ENCODE data around the gene RAB34.

The RAB34 gene

GRCh38 chr17:28710861-28711722, 6.6 kb downstream of the RAB34 start:
- peak; percentile 88 for DNase-seq (ENCODE audit: low read depth in 2 of 2)

GRCh38 chr17:28707339-28707720, 10.3 kb downstream of the RAB34 start:
- DNase-seq (ENCODE audit: low read depth in 2 of 2), result no peak

- DNase-seq (ENCODE audit: low read depth in 2 of 2), result no peak
These were observed 11.0 kb downstream of the RAB34 start for GRCh38 chr17:28706471-28707338.

GRCh38 chr17:28705728-28706334, 11.8 kb downstream of the RAB34 start:
- DNase-seq (ENCODE audit: low read depth in 2 of 2), result no peak

- no peak for DNase-seq (ENCODE audit: low read depth in 2 of 2)
These were observed 12.5 kb downstream of the RAB34 start for GRCh38 chr17:28705074-28705659.

- DNase-seq (ENCODE audit: low read depth in 2 of 2), result no peak
These were observed 13.3 kb downstream of the RAB34 start for GRCh38 chr17:28704219-28704858.

GRCh38 chr17:28703552-28704218, 14.0 kb downstream of the RAB34 start:
- DNase-seq (ENCODE audit: low read depth in 2 of 2), result no peak

GRCh38 chr17:28702752-28703150, 14.9 kb downstream of the RAB34 start:
- DNase-seq (ENCODE audit: low read depth in 2 of 2), result no peak

- no peak for DNase-seq (ENCODE audit: low read depth in 2 of 2)
These were observed 15.5 kb downstream of the RAB34 start for GRCh38 chr17:28702026-28702751.

- no peak for DNase-seq (ENCODE audit: low read depth in 2 of 2)
These were observed 16.7 kb downstream of the RAB34 start for GRCh38 chr17:28700830-28701492.

- no peak for DNase-seq (ENCODE audit: low read depth in 2 of 2)
These were observed 17.4 kb downstream of the RAB34 start for GRCh38 chr17:28700278-28700677.

GRCh38 chr17:28698253-28698941, 19.3 kb downstream of the RAB34 start:
- DNase-seq (ENCODE audit: low read depth in 2 of 2), result no peak

- DNase-seq (ENCODE audit: low read depth in 2 of 2), result no peak
These were observed 23.8 kb downstream of the RAB34 start for GRCh38 chr17:28693869-28694268.

GRCh38 chr17:28689011-28689410, 28.7 kb downstream of the RAB34 start:
- no peak for DNase-seq (ENCODE audit: low read depth in 2 of 2)

- no peak for DNase-seq (ENCODE audit: low read depth in 2 of 2)
These were observed 29.2 kb downstream of the RAB34 start for GRCh38 chr17:28688481-28688880.

- DNase-seq (ENCODE audit: low read depth in 2 of 2), result no peak
These were observed 31.4 kb downstream of the RAB34 start for GRCh38 chr17:28686296-28686695.

- no peak for DNase-seq (ENCODE audit: low read depth in 2 of 2)
These were observed 32.3 kb downstream of the RAB34 start for GRCh38 chr17:28685366-28685765.

GRCh38 chr17:28684963-28685362, 32.7 kb downstream of the RAB34 start:
- no peak for DNase-seq (ENCODE audit: low read depth in 2 of 2)

- DNase-seq (ENCODE audit: low read depth in 2 of 2), result no peak
These were observed 35.0 kb downstream of the RAB34 start for GRCh38 chr17:28682655-28683054.

Measured in stimulated activated CD4-positive, alpha-beta T cell treated with anti-CD3 and anti-CD28 coated beads, Interleukin-4, amount 100 ng/mL, for 48 hours (primary cell).